GM19438 (cell line): ENCODE measurements around the gene SGMS1.

Experiments
- ATAC-seq: cut with Tn5 transposase; IDR thresholded peaks from one replicate; pipeline ENCODE4 v1.9.1; 2021; ENCODE audit warnings: low read depth; ENCODE audit not compliant: unreplicated experiment

The SGMS1 gene

GRCh38 chr10:50324046-50324445 lies 299.7 kb downstream of the SGMS1 start:
- no peak for ATAC-seq

- no peak for ATAC-seq
Observed at GRCh38 chr10:50322077-50322476, 301.7 kb downstream of the SGMS1 start.

- no peak for ATAC-seq
Observed at GRCh38 chr10:50318129-50318528, 305.6 kb downstream of the SGMS1 start.

- ATAC-seq, result no peak
Observed at GRCh38 chr10:50316695-50317648, 306.8 kb downstream of the SGMS1 start.

- ATAC-seq, result no peak
Observed at GRCh38 chr10:50316174-50316573, 307.6 kb downstream of the SGMS1 start.

GRCh38 chr10:50315424-50315823 lies 308.3 kb downstream of the SGMS1 start:
- no peak for ATAC-seq

- ATAC-seq, result no peak
Observed at GRCh38 chr10:50314169-50315071, 309.3 kb downstream of the SGMS1 start.

- ATAC-seq, result no peak
Observed at GRCh38 chr10:50312464-50313437, 311.0 kb downstream of the SGMS1 start.

- ATAC-seq, result no peak
Observed at GRCh38 chr10:50310560-50311174, 313.1 kb downstream of the SGMS1 start.

GRCh38 chr10:50309342-50309741 lies 314.4 kb downstream of the SGMS1 start:
- ATAC-seq, result no peak

- no peak for ATAC-seq
Observed at GRCh38 chr10:50304660-50305059, 319.1 kb downstream of the SGMS1 start.

- no peak for ATAC-seq
Observed at GRCh38 chr10:50299948-50300669, 323.6 kb downstream of the SGMS1 start.

GRCh38 chr10:50295367-50295766 lies 328.4 kb downstream of the SGMS1 start:
- no peak for ATAC-seq

GRCh38 chr10:50294582-50294981 lies 329.2 kb downstream of the SGMS1 start:
- ATAC-seq, result no peak

GRCh38 chr10:50293513-50294313 lies 330.0 kb downstream of the SGMS1 start:
- ATAC-seq, result no peak

- no peak for ATAC-seq
Observed at GRCh38 chr10:50291261-50291850, 332.4 kb downstream of the SGMS1 start.

GRCh38 chr10:50289196-50289595 lies 334.6 kb downstream of the SGMS1 start:
- ATAC-seq, result no peak
